Measurements from ENCODE around the gene GABARAPL1. TPM values are rescaled to one million over a fixed set of nuclear protein-coding genes. Genes with fewer than 3 reads are reported as not detected.

Gene GABARAPL1
- total RNA-seq, 1 donor from 2014 or later, result 110 TPM

GRCh38 chr12:10227648-10228047 lies 15.0 kb downstream of the GABARAPL1 start:
- H3K36me3 Mint-ChIP-seq (ENCODE audit: unreplicated experiment), result peaks cover 10% of the 10 kb centered on the region
- peaks cover 2% of the 10 kb centered on the region for H3K27me3 Mint-ChIP-seq (ENCODE audit: unreplicated experiment)
- peaks cover 2% of the 10 kb centered on the region for H3K4me1 Mint-ChIP-seq (ENCODE audit: low read depth, unreplicated experiment)
- H3K9me3 Mint-ChIP-seq (ENCODE audit: unreplicated experiment), result peaks cover 2% of the 10 kb centered on the region
- no peak for TF ChIP-seq CTCF (IDR thresholded peaks at IDR 0.05; ENCODE audit: partially characterized antibody, unreplicated experiment)
- H3K27ac Mint-ChIP-seq (ENCODE audit: unreplicated experiment), result no peak overlapping the region
- no peak overlapping the region for H3K4me3 Mint-ChIP-seq (ENCODE audit: unreplicated experiment)
- DNase-seq, result no peak

GRCh38 chr12:10234562-10234961 lies 21.9 kb downstream of the GABARAPL1 start:
- Mint-ChIP-seq H3K4me3 (ENCODE audit: unreplicated experiment) (no peak overlapping the region), H3K36me3 (ENCODE audit: unreplicated experiment) (peaks cover 17% of the 10 kb centered on the region), H3K27me3 (ENCODE audit: unreplicated experiment) (peaks cover 1% of the 10 kb centered on the region), H3K4me1 (ENCODE audit: low read depth, unreplicated experiment) (no peaks in the 10 kb centered on the region), H3K27ac (ENCODE audit: unreplicated experiment) (no peak overlapping the region), H3K9me3 (ENCODE audit: unreplicated experiment) (peaks cover 2% of the 10 kb centered on the region)
- DNase-seq, result no peak
- TF ChIP-seq CTCF (IDR thresholded peaks at IDR 0.05; ENCODE audit: partially characterized antibody, unreplicated experiment), result no peak

GRCh38 chr12:10235761-10236631 lies 23.3 kb downstream of the GABARAPL1 start:
- peaks cover 17% of the 10 kb centered on the region for H3K36me3 Mint-ChIP-seq (ENCODE audit: unreplicated experiment)
- TF ChIP-seq CTCF (IDR thresholded peaks at IDR 0.05; ENCODE audit: partially characterized antibody, unreplicated experiment), result peak; percentile 94
- peak; percentile 29 for DNase-seq
- H3K9me3 Mint-ChIP-seq (ENCODE audit: unreplicated experiment), result peaks cover 2% of the 10 kb centered on the region
- no peak overlapping the region for H3K27ac Mint-ChIP-seq (ENCODE audit: unreplicated experiment)
- H3K4me3 Mint-ChIP-seq (ENCODE audit: unreplicated experiment), result no peak overlapping the region
- peaks cover 1% of the 10 kb centered on the region for H3K27me3 Mint-ChIP-seq (ENCODE audit: unreplicated experiment)
- H3K4me1 Mint-ChIP-seq (ENCODE audit: low read depth, unreplicated experiment), result no peaks in the 10 kb centered on the region

- peaks cover 17% of the 10 kb centered on the region for H3K36me3 Mint-ChIP-seq (ENCODE audit: unreplicated experiment)
- no peak for TF ChIP-seq CTCF (IDR thresholded peaks at IDR 0.05; ENCODE audit: partially characterized antibody, unreplicated experiment)
Measured at GRCh38 chr12:10236720-10237119, 24.0 kb downstream of the GABARAPL1 start.

GRCh38 chr12:10238526-10238925 lies 25.8 kb downstream of the GABARAPL1 start:
- no peak overlapping the region for H3K27ac Mint-ChIP-seq (ENCODE audit: unreplicated experiment)
- no peak for DNase-seq
- peaks cover 1% of the 10 kb centered on the region for H3K27me3 Mint-ChIP-seq (ENCODE audit: unreplicated experiment)
- H3K4me1 Mint-ChIP-seq (ENCODE audit: low read depth, unreplicated experiment), result no peaks in the 10 kb centered on the region
- H3K4me3 Mint-ChIP-seq (ENCODE audit: unreplicated experiment), result no peak overlapping the region
- H3K36me3 Mint-ChIP-seq (ENCODE audit: unreplicated experiment), result peaks cover 15% of the 10 kb centered on the region
- peaks cover 2% of the 10 kb centered on the region for H3K9me3 Mint-ChIP-seq (ENCODE audit: unreplicated experiment)
- no peak for TF ChIP-seq CTCF (IDR thresholded peaks at IDR 0.05; ENCODE audit: partially characterized antibody, unreplicated experiment)

More at GRCh38 chr12:10236720-10237119, 24.0 kb downstream of the GABARAPL1 start:
- Mint-ChIP-seq H3K27me3 (ENCODE audit: unreplicated experiment) (peaks cover 1% of the 10 kb centered on the region), H3K9me3 (ENCODE audit: unreplicated experiment) (peaks cover 2% of the 10 kb centered on the region), H3K4me3 (ENCODE audit: unreplicated experiment) (no peak overlapping the region), H3K27ac (ENCODE audit: unreplicated experiment) (no peak overlapping the region), H3K4me1 (ENCODE audit: low read depth, unreplicated experiment) (no peaks in the 10 kb centered on the region)
- no peak for DNase-seq
